Stimulated activated CD8-positive, alpha-beta memory T cell treated with anti-CD3 and anti-CD28 coated beads, Interleukin-2, amount 100 ng/mL, for 1 hour (primary cell): ENCODE results near the gene MAN2A1.
"Not testable (repeated sequence)": the region's sequence is repeated elsewhere in the genome, so short reads cannot be mapped to it uniquely, and the experiment has no call there.

ENCODE experiments used
- DNase-seq, 2 donors: peaks; one replicate each; pipeline ENCODE4 v3.0.0-alpha.2; 2020; ENCODE audit warnings: low read depth in 2 of 2

Gene MAN2A1

DNA sequence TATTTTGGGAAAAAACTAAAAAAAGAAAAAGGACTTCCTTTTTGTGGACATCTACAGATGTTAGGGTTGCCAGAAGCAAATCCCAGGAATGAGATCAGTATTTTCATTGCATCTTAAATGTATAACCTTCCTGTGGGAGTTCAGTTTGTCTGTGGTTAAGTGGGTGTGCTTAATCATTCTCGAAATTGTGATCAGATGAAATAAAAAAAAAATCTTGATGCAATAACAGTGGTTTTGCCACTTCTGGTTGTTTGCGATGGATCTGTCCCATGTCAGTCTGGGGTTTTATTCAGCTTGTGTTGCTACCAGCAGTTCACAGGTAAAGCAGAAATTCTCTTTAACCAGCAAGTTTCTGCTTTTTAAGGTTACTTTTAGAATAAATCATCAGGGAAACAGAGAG is 179.0 kb downstream of the MAN2A1 start:
- no peak for DNase-seq

- no peak for DNase-seq
Measured at GRCh38 chr5:109873687-109874086, 184.0 kb downstream of the MAN2A1 start.

DNA sequence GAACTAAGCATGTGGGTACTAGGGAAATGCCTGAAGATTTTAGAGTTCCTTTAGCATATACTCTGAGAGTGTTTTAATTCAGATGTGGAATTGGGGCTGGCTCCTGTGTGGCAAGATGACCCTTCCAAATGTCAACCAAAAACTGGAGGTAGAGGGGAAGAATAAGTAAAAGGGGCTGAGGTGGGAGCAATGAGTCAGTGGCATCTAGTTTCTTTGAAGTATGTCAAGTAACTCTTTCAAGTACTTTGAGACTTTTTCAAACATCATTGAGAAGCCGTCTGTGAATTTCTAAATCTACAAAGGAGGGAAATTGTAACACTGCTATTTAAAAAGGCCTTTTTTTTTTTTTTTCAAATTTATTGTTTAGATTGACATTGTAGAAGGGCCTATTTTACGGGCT is 184.4 kb downstream of the MAN2A1 start:
- DNase-seq, result no peak

DNA sequence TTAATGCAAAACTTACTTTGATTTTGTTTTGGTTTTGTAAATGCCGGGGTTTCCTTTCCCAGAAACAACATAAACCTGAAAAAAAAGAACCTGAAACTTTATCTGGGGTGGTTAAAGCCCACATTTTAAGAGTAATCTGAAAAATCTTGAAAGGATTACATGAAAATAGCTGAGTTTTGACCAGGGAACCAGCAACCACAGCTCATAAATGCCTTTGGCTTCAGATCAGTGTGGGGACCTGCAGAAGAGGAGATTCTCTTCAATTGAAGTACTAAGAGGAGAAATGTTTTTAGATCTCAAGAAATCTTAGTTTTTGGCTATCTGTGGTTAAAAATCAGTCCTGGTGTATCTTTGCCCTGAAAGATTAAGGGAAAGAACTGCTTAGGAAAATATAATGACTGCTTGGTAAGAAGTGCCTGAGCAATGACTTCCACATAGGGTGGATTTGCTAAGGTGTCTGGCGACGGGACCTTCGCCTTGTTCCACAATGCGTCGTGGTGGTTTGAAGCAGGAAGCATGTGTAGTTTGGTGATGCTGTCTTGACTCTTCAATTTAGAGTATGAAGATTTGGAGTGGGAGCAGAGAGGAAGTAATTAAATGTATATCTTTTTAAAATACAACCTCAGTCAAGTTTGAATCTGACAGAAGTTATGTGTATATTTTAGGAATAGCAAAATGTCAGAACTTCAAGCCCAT is 186.5 kb downstream of the MAN2A1 start:
- no peak for DNase-seq

GRCh38 chr5:109876941-109877669 is 187.4 kb downstream of the MAN2A1 start:
- no peak for DNase-seq

DNA sequence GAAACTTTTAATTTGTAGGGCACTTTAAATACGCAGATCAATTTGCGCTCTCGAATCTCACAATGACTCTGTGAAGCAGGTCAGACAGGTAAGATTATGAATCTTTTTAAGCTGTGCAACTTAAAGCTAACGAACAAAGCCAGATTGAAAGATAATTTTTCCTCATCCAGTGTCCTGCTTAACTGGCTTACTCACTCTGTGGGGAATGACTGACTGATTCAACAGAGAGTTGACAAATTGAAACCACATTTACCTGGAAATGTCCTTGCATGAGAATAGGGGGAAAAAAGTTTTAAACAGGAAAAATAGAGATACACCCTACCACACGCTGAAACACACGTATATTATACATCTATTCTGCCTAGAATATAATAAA is 187.9 kb downstream of the MAN2A1 start:
- no peak for DNase-seq

DNA sequence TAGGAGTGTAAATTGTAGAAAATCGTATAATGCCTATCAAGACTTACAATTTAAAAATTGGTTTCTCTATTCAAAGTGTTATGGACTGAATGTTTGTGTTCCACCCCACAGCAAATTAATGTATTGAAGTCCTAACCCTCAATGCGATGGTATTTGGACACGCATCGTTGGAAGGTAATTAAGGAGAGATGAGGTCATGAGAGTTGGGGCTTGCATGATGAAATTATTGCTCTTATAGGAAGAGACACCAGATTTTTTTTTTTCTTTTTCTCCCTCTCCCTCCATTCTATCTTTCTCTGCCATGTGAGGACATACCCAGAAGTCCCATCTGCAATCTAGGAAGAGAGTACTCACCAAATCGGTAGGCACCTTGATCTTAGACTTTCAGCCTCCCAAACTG is 189.2 kb downstream of the MAN2A1 start:
- DNase-seq, result no peak

DNA sequence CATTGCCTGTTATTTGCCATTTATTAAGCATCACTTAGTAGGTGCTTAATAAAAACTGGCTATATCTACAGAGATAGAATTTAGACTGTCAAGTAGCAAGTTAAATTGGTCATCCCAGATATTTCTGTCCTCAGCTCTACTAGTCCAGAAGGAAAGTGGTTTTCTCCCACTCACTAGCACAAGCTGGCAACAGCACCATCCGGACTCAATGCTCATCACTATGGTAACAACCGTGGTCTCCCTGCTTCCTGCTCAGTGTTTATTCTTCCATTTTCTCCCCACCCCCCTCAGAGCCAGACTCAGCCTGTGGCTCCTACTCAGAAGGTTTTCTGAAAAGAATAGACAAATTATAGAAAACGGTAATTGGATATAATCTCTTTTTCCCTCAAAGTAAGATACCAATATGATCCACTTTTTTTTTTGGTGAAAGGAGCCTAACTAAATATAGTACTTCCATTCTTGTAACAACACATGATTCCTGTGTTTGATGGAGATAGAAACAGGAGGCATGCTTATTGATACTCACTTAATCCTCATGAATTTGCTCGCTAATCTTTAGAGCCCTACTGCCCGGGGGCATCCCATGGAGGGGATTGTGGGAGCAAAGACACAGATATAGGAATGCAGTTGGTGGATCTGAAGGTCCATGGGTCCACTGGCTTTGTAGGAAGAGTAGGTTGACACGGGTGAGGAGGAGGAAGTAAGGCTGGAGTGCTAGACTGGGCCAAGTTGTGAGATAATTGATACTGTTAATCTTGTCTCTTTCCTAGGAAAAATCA is 191.4 kb downstream of the MAN2A1 start:
- DNase-seq, result no peak

- no peak for DNase-seq
Measured at GRCh38 chr5:109882546-109882945, 192.8 kb downstream of the MAN2A1 start.

GRCh38 chr5:109884676-109885075 is 194.9 kb downstream of the MAN2A1 start:
- DNase-seq, result no peak

- no peak for DNase-seq
Measured at GRCh38 chr5:109885205-109885604, 195.5 kb downstream of the MAN2A1 start.

DNA sequence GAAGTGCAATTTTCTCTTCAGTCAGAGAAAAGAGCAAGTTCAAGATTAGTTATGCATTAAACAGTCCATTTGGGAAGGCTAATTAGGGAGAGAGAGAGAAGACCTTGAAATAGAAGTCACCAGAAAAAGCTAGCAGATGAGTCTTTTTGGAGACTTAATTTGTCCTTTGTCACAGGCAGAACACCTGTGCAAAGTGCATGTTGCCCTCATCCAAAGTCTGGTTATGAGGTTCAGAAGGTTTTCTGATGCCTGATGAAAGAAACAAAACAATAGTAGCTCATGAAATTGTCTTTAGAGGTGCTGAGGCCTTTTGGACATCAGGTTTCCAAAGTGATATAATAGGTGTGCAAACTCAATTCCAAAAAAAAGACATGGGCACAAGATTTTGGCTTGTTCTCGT is 199.3 kb downstream of the MAN2A1 start:
- no peak for DNase-seq

DNA sequence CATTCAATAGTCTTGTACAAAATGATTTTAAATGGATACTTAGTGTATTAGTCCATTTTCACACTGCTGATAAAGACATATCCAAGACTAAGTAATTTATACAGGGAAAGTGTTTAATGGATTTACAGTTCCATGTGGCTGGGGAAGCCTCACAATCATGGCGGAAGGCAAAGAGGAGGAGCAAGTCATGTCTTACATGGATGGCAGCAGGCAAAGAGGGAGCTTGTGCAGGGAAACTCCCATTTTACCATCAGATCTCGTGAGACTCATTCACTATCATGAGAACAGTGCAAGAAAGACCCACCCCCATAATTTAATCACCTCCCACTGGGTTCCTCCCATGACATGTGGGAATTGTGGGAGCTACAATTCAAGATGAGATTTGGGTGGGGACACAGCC is 203.5 kb downstream of the MAN2A1 start:
- DNase-seq, result not testable (repeated sequence)

- DNase-seq, result no peak
Measured at GRCh38 chr5:109898269-109899162, 208.8 kb downstream of the MAN2A1 start.

GRCh38 chr5:109899163-109899535 is 209.4 kb downstream of the MAN2A1 start:
- no peak for DNase-seq

- DNase-seq, result no peak
Measured at GRCh38 chr5:109900461-109900860, 210.7 kb downstream of the MAN2A1 start.

DNA sequence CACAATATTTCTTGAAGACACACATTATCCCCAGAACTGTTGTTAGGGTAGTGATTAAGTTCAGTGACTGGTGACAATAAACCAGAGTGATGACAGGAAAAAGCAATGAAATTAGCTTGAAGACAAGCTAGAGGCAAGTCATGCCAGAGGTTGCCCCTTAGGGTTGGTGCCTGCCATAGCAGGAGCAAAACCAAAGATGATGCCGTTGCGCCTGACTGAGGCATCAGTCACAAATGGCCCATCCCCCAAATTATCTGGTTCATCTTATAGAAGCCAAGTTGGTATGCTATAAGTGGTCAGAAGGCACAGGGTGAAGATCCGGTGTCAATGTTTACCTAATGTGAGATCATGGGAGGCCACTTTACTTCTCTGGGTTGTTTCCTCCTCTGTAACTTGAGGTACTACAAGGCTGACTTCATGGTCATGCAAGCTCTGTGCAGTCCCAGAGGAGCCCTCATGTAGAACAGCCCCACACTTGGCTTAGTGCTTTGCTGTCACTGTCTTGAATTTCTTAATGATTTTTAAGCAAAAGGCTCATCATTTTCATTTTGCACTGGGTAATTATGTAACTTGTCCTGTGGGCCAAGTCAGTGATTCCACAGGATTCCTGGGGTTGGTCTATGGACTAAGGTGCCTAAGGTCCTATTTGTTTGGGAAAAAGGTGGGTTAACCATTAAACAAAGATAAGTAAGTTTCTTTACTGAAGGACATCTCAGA is 211.3 kb downstream of the MAN2A1 start:
- DNase-seq, result no peak

GRCh38 chr5:109901628-109901981 is 211.9 kb downstream of the MAN2A1 start:
- no peak for DNase-seq

GRCh38 chr5:109903061-109903460 is 213.3 kb downstream of the MAN2A1 start:
- DNase-seq, result no peak

DNA sequence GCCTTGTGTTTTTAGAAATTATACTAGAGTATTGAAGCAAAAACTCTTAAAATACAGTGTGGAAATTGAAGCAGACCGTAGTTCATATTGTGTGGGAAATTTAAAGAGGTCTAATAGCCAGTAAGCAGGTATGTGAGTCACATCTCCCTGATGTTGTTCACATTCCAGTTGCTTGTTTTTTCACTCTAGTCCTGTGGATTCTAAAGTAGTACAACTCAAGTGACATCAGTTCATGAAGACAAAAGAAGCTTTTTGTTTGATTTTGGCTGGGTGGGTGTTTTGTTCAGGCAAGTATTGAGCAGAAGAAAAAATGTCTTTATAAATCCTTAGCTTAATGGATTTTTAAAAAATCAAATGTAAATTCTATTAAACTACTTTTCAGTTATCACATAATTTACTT is 216.2 kb downstream of the MAN2A1 start:
- DNase-seq, result no peak

DNA sequence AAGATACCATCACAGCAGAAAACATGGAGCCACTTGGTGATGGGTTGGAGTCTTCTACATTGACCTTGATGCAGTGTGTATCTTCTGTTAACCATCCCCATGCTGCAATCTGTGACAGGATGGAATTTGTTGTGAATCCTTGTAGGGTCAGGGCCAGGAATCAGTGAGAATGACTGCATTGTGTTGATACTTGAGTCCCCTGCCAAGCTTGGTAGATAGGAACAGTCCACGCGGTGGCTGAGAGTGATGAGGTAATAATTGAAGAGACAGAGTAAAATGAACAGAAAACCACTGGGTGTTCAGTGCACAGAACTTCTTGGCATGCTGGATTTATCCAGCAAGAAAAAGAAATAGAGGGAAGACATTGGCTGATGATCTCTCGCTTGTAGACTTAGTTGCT is 217.5 kb downstream of the MAN2A1 start:
- DNase-seq, result no peak
